ENCODE measurements around the gene ZMYND12.

ZMYND12 gene

DNA sequence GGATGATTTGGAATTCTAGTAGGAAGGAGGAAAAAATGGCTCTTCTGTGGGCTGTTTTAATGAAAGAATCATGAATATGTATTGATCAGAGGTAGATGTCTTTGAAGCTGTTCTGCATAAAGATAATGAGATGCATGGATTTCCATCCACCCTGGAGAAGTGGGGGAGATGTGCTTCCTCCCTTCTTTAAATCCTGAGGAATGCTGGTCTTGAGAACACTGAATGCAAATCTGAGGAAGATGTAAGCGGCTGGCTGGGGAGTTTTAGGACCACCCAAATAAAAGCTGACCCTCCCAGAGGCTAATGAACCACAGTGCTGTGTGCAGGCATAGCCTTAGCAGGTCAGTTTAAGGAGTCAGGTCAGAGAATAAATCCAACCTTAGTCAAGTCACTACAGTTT, 37.3 kb downstream of the ZMYND12 start:
- Histone ChIP-seq H3K36me3 (peaks cover 0 to 7% (median 0%) of the 10 kb centered on the region in 11 experiments; a peak in 3 of 22 replicates), H3K27me3 (no peaks in the 10 kb centered on the region), H3K4me3 (no peak overlapping the region), H3K4me2 (no peak overlapping the region), H3K4me1 (peaks cover 0 to 8% (median 0%) of the 10 kb centered on the region in 10 experiments; a peak in 4 of 20 replicates), H4K20me1 (no peaks in the 10 kb centered on the region), H3K27ac (no peak overlapping the region), H3K9me3 (replicated peaks in 1 of 11) (no peaks in the 10 kb centered on the region), H3K9ac (no peak overlapping the region)
- no peak for TF ChIP-seq Cebpa-rat (IDR thresholded peaks at IDR 0.05)

DNA sequence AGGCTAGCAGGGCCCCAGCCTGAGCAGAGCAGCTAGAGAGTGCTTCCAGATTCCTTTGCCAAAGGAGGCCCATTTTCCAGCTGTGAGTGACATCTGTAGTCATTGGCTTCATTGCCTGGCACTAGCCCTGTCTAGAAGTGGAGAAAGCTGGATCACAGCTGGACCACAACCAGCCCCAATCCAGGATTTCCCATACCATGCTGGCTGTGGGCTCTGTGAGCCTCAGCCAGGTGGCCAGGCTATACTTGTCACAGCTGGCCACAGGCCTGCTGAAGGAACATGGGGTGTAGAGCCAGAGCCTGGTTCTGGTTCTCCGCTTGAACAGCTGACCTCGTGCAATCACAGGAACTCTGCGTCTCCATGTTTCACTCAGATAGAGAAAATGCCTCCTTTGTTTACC, 38.7 kb downstream of the ZMYND12 start:
- no peak for TF ChIP-seq Cebpa-rat (IDR thresholded peaks at IDR 0.05)
- H3K4me3 ChIP-seq = no peak overlapping the region
- H3K4me2 ChIP-seq = no peak overlapping the region
- H3K9me3 ChIP-seq (replicated peaks in 1 of 11) = no peaks in the 10 kb centered on the region
- no peak overlapping the region for H3K27ac ChIP-seq
- no peaks in the 10 kb centered on the region for H3K4me1 ChIP-seq
- no peaks in the 10 kb centered on the region for H4K20me1 ChIP-seq
- H3K9ac ChIP-seq = no peak overlapping the region
- no peaks in the 10 kb centered on the region for H3K27me3 ChIP-seq
- H3K36me3 ChIP-seq = peaks cover 0 to 7% (median 0%) of the 10 kb centered on the region in 11 experiments; a peak in 4 of 22 replicates

DNA sequence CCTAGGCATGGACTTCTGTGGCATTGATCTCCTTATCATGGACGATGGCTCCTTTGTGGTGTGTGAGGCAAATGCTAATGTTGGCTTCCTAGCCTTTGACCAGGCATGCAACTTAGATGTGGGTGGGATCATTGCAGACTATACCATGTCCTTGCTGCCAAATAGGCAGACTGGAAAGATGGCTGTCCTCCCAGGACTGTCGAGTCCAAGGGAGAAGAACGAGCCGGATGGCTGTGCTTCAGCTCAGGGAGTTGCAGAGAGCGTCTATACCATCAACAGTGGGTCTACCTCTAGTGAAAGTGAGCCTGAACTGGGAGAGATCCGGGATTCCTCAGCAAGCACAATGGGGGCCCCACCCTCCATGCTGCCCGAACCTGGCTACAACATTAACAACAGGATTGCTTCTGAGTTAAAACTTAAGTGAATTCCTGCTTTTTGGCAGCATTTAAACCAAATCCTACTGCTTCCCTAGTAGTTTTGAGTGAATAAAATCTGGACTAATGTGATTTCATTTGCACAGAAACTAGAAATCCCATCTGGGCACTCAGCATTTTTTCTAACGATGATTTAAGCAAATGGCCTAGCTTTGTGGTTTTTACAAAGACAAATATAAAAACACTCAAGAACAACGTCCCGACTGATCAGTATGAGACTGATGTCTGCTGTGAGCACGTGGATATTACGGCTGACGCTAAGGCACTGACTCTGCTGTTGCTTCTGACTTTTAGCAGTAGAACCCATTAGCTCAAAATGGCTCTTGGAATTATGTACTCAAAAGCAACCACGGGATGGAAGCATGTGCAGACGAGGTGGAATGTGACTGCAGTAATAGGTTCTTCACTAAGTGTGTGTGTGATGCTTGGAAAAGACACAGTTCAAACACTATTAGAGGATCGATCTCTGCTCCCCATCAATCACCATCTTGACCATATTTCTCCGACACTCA, 41.0 kb downstream of the ZMYND12 start:
- H3K27me3 ChIP-seq = no peaks in the 10 kb centered on the region
- no peaks in the 10 kb centered on the region for H3K9me3 ChIP-seq (replicated peaks in 1 of 11)
- H3K36me3 ChIP-seq = peaks cover 0 to 7% (median 0%) of the 10 kb centered on the region in 11 experiments; a peak in 5 of 22 replicates
- no peak for TF ChIP-seq Cebpa-rat (IDR thresholded peaks at IDR 0.05)
- H4K20me1 ChIP-seq = no peaks in the 10 kb centered on the region
- no peak overlapping the region for H3K4me2 ChIP-seq
- no peak overlapping the region for H3K9ac ChIP-seq
- no peak overlapping the region for H3K27ac ChIP-seq
- H3K4me3 ChIP-seq = no peak overlapping the region
- H3K4me1 ChIP-seq = no peaks in the 10 kb centered on the region

DNA sequence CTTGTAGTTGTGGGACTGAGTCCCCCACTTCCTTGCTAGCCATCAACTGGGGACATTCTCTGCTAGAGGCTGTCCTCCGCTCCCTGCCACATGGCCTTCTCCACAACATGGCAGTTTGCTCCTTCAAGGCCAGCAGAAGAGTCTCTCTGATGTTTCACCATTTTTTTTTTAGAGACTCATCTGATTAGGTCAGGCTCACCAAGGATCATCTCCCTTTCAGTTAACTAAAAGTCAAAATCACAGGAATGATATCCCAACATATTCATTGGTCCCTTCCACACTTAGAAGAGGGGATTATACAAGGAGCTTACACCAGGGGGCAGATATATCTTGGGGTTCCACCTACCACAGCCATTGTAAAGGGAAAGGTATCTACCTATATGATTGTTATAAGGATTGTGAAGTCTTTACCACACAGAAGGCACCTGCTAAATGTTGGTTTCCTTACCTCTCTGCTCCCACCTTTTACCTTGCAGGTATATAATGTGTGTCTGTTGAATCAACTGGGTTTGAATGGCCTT, 51.9 kb downstream of the ZMYND12 start:
- no peaks in the 10 kb centered on the region for H3K4me1 ChIP-seq
- no peak overlapping the region for H3K27ac ChIP-seq
- no peaks in the 10 kb centered on the region for H3K9me3 ChIP-seq (replicated peaks in 1 of 11)
- peaks cover 0 to 23% (median 7%) of the 10 kb centered on the region in 11 experiments; a peak in 8 of 22 replicates for H3K36me3 ChIP-seq
- H3K9ac ChIP-seq = no peak overlapping the region
- no peak overlapping the region for H3K4me3 ChIP-seq
- H3K4me2 ChIP-seq = no peak overlapping the region
- no peak for TF ChIP-seq Cebpa-rat (IDR thresholded peaks at IDR 0.05)
- H4K20me1 ChIP-seq = no peaks in the 10 kb centered on the region
- no peaks in the 10 kb centered on the region for H3K27me3 ChIP-seq

DNA sequence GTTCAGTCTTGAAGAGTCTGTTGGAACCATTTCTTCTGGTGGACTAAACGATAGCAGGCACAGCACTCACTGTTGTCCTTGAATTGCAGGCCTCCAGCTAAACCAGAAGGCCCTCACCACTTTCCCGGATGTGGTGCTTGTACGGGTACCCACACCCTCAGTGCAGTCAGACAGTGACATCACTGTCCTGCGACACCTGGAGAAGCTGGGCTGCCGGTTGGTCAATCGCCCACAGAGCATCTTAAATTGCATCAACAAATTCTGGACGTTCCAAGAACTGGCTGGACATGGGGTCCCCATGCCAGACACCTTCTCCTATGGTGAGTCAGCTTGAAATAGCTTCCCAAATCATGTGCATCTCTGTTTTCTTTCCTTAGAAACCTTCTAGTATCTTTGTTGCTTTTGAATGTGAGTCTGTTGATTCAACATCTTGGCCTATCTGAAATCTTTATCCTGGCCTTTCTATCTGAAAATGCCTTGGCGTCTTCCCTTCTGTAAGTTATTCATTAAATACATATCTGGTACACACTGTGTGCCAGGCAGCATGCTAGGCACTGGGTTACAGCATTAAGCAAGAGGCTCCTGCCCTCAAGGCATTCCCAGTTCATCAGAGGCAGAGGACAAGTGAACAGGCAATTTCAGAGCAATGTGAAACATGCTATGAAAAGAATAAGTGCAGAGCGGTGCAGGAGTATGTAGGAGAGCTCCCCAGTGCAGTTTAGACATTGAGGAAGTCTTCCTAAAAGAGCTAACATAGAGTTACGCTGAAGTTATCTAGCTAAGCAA, 56.3 kb downstream of the ZMYND12 start:
- H3K4me2 ChIP-seq = no peak overlapping the region
- peaks cover 0 to 10% (median 0%) of the 10 kb centered on the region in 11 experiments; a peak in 7 of 22 replicates for H3K36me3 ChIP-seq
- no peaks in the 10 kb centered on the region for H3K9me3 ChIP-seq (replicated peaks in 1 of 11)
- H3K27me3 ChIP-seq = no peaks in the 10 kb centered on the region
- H3K9ac ChIP-seq = no peak overlapping the region
- no peak overlapping the region for H3K27ac ChIP-seq
- no peak overlapping the region for H3K4me3 ChIP-seq
- TF ChIP-seq Cebpa-rat (IDR thresholded peaks at IDR 0.05) = no peak
- H4K20me1 ChIP-seq = no peaks in the 10 kb centered on the region
- no peaks in the 10 kb centered on the region for H3K4me1 ChIP-seq

DNA sequence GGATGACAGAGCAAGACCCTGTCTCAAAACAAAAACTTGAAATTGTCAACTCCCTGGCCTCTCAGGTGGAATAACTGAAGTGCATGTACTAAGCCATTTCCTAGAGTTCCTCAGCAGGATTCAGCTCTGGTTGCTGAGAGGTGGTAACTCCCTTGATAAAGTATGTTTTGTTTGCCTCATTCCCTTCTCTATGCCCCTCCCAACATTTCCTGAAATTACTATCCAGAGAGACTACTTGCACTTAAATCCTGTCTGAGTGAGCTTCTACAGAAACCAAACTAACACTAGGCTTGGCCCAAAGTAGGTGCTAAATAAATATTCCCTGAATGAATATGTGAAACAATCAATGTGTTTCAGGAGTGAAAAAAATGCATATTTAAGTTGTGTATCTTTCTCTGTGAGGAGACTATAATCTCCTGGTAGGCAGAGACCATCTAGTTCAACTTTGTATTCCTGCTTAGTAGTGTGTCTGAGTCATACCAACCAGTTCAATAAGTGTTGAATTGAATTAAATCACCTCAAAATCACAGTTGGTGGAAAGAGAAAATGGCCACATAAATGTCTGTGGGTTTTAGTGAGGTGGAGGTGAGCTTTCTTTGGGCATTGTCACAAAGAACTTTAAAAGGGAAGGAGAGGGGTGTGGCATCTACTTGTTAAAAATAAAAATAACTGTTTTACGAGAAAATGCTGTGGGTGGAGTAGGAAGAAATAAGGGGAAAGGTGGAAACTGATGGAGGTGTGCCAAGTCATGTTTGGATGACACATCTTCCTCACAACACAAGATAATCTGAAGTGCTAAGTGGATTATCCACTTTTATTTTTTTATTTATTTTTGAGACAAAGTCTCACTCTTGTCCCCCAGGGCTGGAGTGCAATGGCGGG, 62.6 kb downstream of the ZMYND12 start:
- Histone ChIP-seq H3K27ac (no peak overlapping the region), H3K36me3 (no peaks in the 10 kb centered on the region), H3K27me3 (no peaks in the 10 kb centered on the region), H3K4me2 (no peak overlapping the region), H3K4me1 (no peaks in the 10 kb centered on the region), H3K9ac (no peak overlapping the region), H3K9me3 (replicated peaks in 1 of 11) (no peaks in the 10 kb centered on the region), H4K20me1 (no peaks in the 10 kb centered on the region), H3K4me3 (no peak overlapping the region)
- TF ChIP-seq Cebpa-rat (IDR thresholded peaks at IDR 0.05) = no peak

DNA sequence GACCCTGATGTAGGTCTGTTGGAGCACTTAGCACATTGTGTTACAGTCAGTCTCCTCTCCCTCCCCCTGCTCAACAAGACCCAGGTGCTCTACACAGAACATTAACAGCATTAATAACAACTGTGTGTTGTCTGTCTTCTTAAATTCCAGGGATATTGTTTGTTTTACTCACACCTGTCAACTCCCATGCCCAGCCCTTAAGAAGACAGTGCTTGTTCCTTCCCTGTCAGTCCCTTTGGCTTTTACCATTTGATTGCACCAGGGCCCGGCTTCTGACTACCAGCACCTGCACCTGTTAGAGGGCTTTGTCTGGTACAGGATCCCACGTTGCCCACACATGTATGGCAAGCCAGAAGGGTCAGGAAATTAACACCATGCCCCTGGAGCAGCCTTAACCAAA, 63.6 kb downstream of the ZMYND12 start:
- no peak overlapping the region for H3K4me3 ChIP-seq
- H3K9ac ChIP-seq = no peak overlapping the region
- no peaks in the 10 kb centered on the region for H3K4me1 ChIP-seq
- no peaks in the 10 kb centered on the region for H3K27me3 ChIP-seq
- no peaks in the 10 kb centered on the region for H3K36me3 ChIP-seq
- H3K9me3 ChIP-seq (replicated peaks in 1 of 11) = no peaks in the 10 kb centered on the region
- no peak overlapping the region for H3K4me2 ChIP-seq
- H3K27ac ChIP-seq = no peak overlapping the region
- no peak for TF ChIP-seq Cebpa-rat (IDR thresholded peaks at IDR 0.05)
- no peaks in the 10 kb centered on the region for H4K20me1 ChIP-seq

DNA sequence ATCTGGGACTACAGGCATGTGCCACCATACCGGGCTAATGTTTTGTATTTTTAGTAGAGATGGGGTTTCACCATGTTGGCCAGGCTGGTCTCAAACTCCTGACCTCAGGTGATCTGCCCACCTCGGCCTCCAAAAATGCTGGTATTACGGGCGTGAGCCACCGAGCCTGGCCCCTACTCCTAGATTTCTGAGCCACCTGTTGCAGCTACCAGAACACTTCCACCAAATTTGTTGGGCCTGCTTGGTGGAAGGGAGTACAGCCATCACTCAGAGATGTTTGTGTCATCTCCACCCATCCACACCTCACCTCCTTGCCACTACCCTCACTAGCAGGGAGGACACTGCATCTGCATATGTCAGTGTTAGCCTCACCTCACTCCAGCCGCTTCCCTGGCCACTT, 69.8 kb downstream of the ZMYND12 start:
- no peaks in the 10 kb centered on the region for H3K9me3 ChIP-seq (replicated peaks in 1 of 11)
- no peak overlapping the region for H3K4me3 ChIP-seq
- no peaks in the 10 kb centered on the region for H3K36me3 ChIP-seq
- TF ChIP-seq Cebpa-rat (IDR thresholded peaks at IDR 0.05) = no peak
- H3K27ac ChIP-seq = no peak overlapping the region
- no peak overlapping the region for H3K4me2 ChIP-seq
- no peak overlapping the region for H3K9ac ChIP-seq
- H3K4me1 ChIP-seq = peaks cover 0 to 6% (median 3%) of the 10 kb centered on the region in 10 experiments; a peak in 18 of 20 replicates
- peaks cover 9 to 15% (median 12%) of the 10 kb centered on the region in 11 experiments for H3K27me3 ChIP-seq
- no peaks in the 10 kb centered on the region for H4K20me1 ChIP-seq

Measured in BLaER1 treated with 17β-estradiol and CSF1 and Interleukin-3, amounts not matched to agents 10 nM and 100 nM (cell line).